Measurements from ENCODE around the gene CREBZF. TPM values are rescaled to one million over a fixed set of nuclear protein-coding genes. Genes with fewer than 3 reads are reported as not detected.
"Not testable (repeated sequence)": the region's sequence is repeated elsewhere in the genome, so short reads cannot be mapped to it uniquely, and the experiment has no call there.

Gene CREBZF
- total and polyA plus RNA-seq, 5 experiments from 2014 or later, result 9.5 to 118 (median 11.6) TPM

DNA sequence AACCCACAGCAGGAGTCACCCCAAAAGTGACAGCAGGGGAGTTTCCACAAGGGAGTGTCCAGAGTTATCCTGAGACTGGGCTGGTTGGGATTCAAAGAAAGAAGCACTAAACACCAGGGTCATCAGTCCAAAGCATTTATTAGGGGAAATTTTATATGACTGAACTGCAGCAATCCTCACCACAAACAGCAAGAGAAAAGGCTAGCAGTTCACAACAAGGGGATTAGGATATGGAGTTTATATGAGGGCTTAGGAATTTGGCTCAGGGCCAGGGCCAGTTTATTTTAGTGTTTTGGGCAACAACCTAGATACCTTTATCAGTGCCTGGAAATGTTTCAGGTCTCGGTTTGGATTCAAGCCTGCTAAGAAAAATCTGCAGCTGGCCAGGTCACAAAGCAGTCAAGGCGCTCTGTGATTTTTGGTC lies 21.7 kb downstream of the CREBZF start:
- Mint-ChIP-seq H3K9me3 (no peaks in the 10 kb centered on the region), H3K4me3 (no peak overlapping the region), H3K27me3 (peaks cover 3 to 29% (median 13%) of the 10 kb centered on the region in 5 donors), H3K36me3 (peaks cover 0 to 5% (median 0%) of the 10 kb centered on the region in 3 donors), H3K27ac (peak overlapping the region in 1 of 10 donors; percentile 40), H3K4me1 (peaks cover 5 to 13% (median 10%) of the 10 kb centered on the region in 4 donors)
- ATAC-seq (no peak), DNase-seq (no peak)
- POLR2A ChIA-PET, result no interaction called here

DNA sequence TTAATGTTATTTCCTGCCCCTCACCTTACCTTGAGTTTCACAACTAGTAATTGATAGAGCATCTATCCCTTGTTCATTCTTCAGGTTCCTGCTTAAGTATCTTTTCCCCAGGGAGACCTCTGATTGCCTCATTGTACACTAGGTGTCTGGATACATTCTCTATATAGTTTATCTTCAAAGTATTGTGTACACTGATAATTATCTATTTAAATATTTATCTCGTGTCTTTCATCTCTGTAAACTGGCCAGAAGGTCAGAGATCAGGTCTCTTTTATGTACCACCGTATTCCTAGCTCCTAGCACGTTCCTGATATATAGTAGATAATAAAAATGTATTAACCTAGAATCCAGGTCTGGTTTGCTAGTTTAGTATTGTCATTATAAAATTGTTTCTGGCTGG lies 30.2 kb downstream of the CREBZF start:
- no peaks in the 10 kb centered on the region for H3K9me3 Mint-ChIP-seq
- DNase-seq, result no peak
- H3K27ac Mint-ChIP-seq, result no peak overlapping the region
- H3K36me3 Mint-ChIP-seq, result peaks cover 0 to 60% (median 8%) of the 10 kb centered on the region in 3 donors
- POLR2A ChIA-PET, result no interaction called here
- ATAC-seq, result no peak
- peaks cover under 1 to 14% (median 8%) of the 10 kb centered on the region in 4 donors for H3K4me1 Mint-ChIP-seq
- no peak overlapping the region for H3K4me3 Mint-ChIP-seq
- H3K27me3 Mint-ChIP-seq, result no peaks in the 10 kb centered on the region

DNA sequence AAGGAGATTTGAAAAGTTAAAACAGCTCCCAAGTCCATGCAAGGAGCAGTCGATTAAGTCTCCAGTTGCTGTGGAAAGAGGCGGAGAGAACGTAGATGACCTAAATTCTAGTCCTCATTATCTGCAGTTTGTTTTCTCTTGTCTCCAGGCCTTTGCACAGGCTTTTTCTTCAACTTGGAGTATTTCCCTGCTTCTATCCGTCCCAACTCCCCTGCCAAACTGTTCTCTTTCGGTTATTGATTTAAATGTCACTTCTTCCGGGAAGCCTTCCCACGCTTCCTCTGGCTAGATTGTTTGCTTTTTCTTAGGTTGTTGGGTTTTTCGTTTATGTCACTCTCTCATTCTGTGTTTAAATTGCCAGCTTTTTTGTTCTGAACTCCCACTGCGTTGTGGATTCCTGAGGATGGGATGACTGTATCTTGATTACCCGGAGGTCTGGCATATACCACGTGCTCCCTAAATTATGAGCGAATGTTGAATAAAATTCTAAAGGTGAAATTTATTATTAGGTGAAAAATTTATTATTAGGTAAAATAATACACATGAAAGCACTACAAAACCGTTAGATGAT lies 36.1 kb downstream of the CREBZF start:
- DNase-seq, result no peak
- H3K4me3 Mint-ChIP-seq, result peak overlapping the region; percentile 89 to 100 (median 96)
- no peaks in the 10 kb centered on the region for H3K9me3 Mint-ChIP-seq
- peak overlapping the region; percentile 91 to 99 (median 96) for H3K27ac Mint-ChIP-seq
- peaks cover 26 to 50% (median 47%) of the 10 kb centered on the region in 4 donors for H3K4me1 Mint-ChIP-seq
- H3K36me3 Mint-ChIP-seq, result peaks cover 0 to 23% (median 6%) of the 10 kb centered on the region in 3 donors
- peaks cover 0 to 1% (median 0%) of the 10 kb centered on the region in 5 donors for H3K27me3 Mint-ChIP-seq
- ATAC-seq, result peak; percentile 8 to 13
- POLR2A ChIA-PET, result interaction anchor here (0.7 to 5.2 kb wide), 10 partner anchors 8 to 618 kb away, joined by 3 to 43 read pairs (median 8); partner anchors contain the start of genes CCDC83, CREBZF, EED and PICALM

DNA sequence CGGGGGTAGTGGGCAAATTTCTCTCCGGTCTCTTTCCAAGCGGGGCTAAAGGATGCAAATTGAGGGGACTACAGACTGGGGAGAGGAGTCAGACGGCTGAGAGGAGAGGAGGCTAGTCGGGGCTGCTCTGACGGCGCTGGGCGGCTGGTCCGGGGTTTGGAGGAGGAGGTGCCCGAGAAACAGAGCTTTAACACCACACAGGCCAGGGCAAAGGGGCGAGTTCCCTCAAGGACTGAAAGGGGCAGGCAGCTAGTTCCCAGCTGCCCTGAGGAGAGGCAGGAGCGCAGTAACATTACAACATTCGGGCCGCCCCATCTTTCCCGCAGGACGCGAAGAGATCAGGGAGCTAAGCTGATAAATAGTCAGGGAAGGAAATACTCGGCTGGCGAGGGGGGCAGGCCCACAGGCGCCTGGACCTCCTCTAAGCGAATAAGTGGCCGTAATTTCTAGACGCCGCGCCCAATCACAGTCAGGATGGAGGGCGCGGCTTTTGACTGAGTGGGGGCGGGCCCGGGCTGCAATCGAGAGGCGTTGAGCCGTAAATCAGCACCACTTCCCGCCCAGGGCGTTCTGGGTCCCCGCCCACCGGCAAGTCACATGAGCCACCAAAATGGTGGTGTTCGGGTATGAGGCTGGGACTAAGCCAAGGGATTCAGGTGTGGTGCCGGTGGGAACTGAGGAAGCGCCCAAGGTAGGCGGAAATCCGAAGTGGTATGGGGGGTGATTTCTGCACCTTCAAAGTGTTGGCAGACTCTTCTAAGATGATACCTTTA lies 36.7 kb downstream of the CREBZF start, which contains the start of gene TMEM126B:
Gene TMEM126B (plus strand): TSS at position 596 of the 773 bp plus-strand sequence. CDS start 15 bp downstream, at position 611.
- DNase-seq, result peak; percentile 88 to 96 (median 94)
- peaks cover 26 to 51% (median 49%) of the 10 kb centered on the region in 4 donors for H3K4me1 Mint-ChIP-seq
- POLR2A ChIA-PET, result interaction anchor here (0.7 to 5.2 kb wide), 9 partner anchors 9 to 619 kb away, joined by 3 to 43 read pairs (median 9); partner anchors contain the start of genes CCDC83, CREBZF, EED and PICALM

DNA sequence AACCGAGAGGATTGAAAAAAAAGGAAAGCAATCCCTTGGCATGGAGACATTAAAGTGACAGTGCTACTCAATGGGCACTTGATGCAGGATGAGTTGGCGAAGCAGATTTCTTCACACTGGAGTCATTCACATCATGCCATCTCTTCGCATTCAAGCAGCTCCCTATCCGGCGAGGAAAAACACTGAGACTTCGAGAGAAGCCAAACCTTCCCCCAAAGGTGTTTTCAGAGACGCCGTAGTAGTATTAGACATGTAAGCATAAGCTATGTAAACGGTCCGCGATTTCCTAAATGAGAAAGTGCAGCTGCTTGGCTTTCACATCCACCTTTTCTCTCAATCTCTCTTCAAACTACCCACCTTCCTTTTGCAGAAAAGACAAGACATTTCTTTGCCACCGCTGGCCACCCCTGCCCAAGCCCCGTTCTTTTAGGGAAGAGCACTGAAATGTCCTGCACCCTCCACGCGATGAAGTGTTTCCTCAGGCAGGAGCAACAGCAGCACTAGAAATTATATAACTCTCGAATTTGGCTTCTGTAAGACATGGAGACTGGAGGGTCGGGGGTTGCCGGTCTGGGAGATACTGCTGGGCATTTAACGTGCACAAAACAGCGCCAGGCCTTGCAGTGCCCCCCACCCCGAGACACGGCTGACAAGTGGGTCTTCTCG lies 37.5 kb downstream of the CREBZF start, which contains the start of gene DLG2:
Gene DLG2 (minus strand): TSS at position 13 of the 666 bp plus-strand sequence.
- Mint-ChIP-seq H3K4me1 (peaks cover 26 to 51% (median 49%) of the 10 kb centered on the region in 4 donors), H3K36me3 (peaks cover under 1 to 16% (median 3%) of the 10 kb centered on the region in 3 donors), H3K27me3 (peaks cover 0 to 2% (median 0%) of the 10 kb centered on the region in 5 donors), H3K9me3 (no peaks in the 10 kb centered on the region), H3K4me3 (peak within 1 kb of the TSS; percentile 89 to 100 (median 96)), H3K27ac (peak within 1 kb of the TSS; percentile 91 to 99 (median 96))
- peak in 3 of 10 donors; percentile 30 to 44 (median 33) for DNase-seq
- POLR2A ChIA-PET, result interaction anchor here (0.5 to 5.2 kb wide), 9 partner anchors 18 to 847 kb away, joined by 3 to 43 read pairs (median 9); partner anchors contain the start of genes CREBZF, EED, PICALM and TMEM126A
- peak; percentile 6 to 11 for ATAC-seq

More for the DNA sequence above, 36.7 kb downstream of the CREBZF start, which contains the start of gene TMEM126B:
- Mint-ChIP-seq H3K27ac (peak within 1 kb of the TSS; percentile 91 to 99 (median 96)), H3K36me3 (peaks cover 0 to 19% (median 3%) of the 10 kb centered on the region in 3 donors), H3K27me3 (peaks cover 0 to 2% (median 0%) of the 10 kb centered on the region in 5 donors), H3K9me3 (no peaks in the 10 kb centered on the region), H3K4me3 (peak within 1 kb of the TSS; percentile 89 to 100 (median 96))
- peak; percentile 96 to 97 for ATAC-seq

GRCh38 chr11:85626496-85626895 lies 38.4 kb downstream of the CREBZF start:
- POLR2A ChIA-PET, result interaction anchor here (1.3 to 5.2 kb wide), 3 partner anchors 12 to 38 kb away, joined by 4 to 43 read pairs (median 7); partner anchors contain the start of genes CREBZF and TMEM126A
- Mint-ChIP-seq H3K4me3 (peak overlapping the region; percentile 89 to 100 (median 96)), H3K36me3 (peaks cover 4 to 11% (median 6%) of the 10 kb centered on the region in 3 donors), H3K27me3 (peaks cover 0 to 2% (median 0%) of the 10 kb centered on the region in 5 donors), H3K9me3 (no peaks in the 10 kb centered on the region), H3K27ac (peak overlapping the region; percentile 91 to 99 (median 96)), H3K4me1 (peaks cover 26 to 51% (median 49%) of the 10 kb centered on the region in 4 donors)
- DNase-seq, result no peak
- ATAC-seq, result no peak

DNA sequence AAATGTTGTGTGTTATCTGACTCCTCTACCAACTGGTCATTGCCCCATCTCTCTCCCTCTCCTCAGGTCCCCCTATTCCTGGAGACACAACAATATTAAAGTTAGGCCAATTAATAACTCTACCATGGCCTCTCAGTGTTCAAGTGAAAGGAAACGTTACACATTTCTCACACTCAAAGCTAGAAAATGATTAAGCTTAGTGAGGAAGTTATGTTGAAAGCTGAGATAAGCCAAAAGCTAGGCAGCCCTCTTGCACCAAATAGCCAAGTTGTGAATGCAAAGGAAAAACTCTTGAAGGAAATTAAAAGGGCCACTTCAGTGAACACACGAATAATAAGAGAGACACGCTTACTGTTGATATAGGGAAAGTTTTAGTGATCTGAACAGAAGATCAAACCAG lies 44.7 kb downstream of the CREBZF start:
- no peak for DNase-seq
- Mint-ChIP-seq H3K4me3 (no peak overlapping the region), H3K27ac (no peak overlapping the region), H3K4me1 (peaks cover 3 to 12% (median 8%) of the 10 kb centered on the region in 4 donors), H3K27me3 (peaks cover 0 to 5% (median 0%) of the 10 kb centered on the region in 5 donors), H3K36me3 (peaks cover 4 to 12% (median 10%) of the 10 kb centered on the region in 3 donors), H3K9me3 (no peaks in the 10 kb centered on the region)
- POLR2A ChIA-PET, result no interaction called here
- no peak for ATAC-seq

GRCh38 chr11:85619499-85619898 lies 45.4 kb downstream of the CREBZF start:
- ATAC-seq (no peak), DNase-seq (no peak)
- Mint-ChIP-seq H3K27me3 (peaks cover 0 to 5% (median 0%) of the 10 kb centered on the region in 5 donors), H3K36me3 (peaks cover 4 to 12% (median 10%) of the 10 kb centered on the region in 3 donors), H3K4me1 (peaks cover 0 to 6% (median 4%) of the 10 kb centered on the region in 4 donors), H3K9me3 (no peaks in the 10 kb centered on the region), H3K27ac (no peak overlapping the region), H3K4me3 (no peak overlapping the region)
- POLR2A ChIA-PET, result no interaction called here

DNA sequence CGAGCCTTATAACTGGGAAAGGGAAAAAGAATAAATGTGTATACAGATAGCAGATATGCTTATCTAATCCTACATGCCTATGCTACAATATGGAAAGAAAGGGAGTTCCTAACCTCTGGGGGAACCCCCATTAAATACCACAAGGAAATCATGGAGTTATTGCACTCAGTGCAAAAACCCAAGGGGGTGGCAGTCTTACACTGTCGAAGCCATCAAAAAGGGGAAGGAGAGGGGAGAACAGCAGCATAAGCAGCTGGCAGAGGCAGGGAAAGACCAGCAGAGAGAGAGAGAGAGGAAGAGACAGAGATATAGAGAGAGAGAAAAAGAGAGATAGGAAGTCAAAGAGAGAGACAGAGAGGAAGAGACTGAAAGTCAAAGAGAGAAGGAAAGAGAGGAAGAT lies 53.3 kb downstream of the CREBZF start:
- H3K36me3 Mint-ChIP-seq, H3K4me1 Mint-ChIP-seq, H3K4me3 Mint-ChIP-seq, DNase-seq, H3K27me3 Mint-ChIP-seq, ATAC-seq, H3K9me3 Mint-ChIP-seq, H3K27ac Mint-ChIP-seq, POLR2A ChIA-PET: not testable (repeated sequence)
